Right lobe of liver (tissue), 6 donors: ENCODE measurements around the gene MYLK. TPM values are rescaled to one million over a fixed set of nuclear protein-coding genes. Genes with fewer than 3 reads are reported as not detected.

Source experiments
- ATAC-seq, 4 donors: fragments of 200-7000 bp; cut with Tn5 transposase; one replicate each; pipeline ENCODE4 v1.9.1; 2020; ENCODE audit warnings: mild to moderate bottlenecking in 4 of 4, moderate library complexity in 4 of 4
- DNase-seq, 3 donors: peaks; one replicate each; pipeline ENCODE4 v3.0.0-alpha.2; 2020
- H3K27ac ChIP-seq, 3 donors: fragments of 200-600 bp; one replicate each; pipeline ENCODE4 v1.8.0; 2022
- H3K27me3 ChIP-seq, 2 donors: fragments of 200-600 bp; one replicate each; pipeline ENCODE4 v1.8.0; 2022
- H3K36me3 ChIP-seq, 4 donors: fragments of 200-600 bp; sonication (generic) in 1 of 4; one replicate each; pipeline versions ENCODE4 v1.5.1 to v1.8.0; 2017 to 2022; ENCODE audit warnings: control low read depth in 1 of 4
- H3K4me1 ChIP-seq, 4 donors: fragments of 200-600 bp; sonication (generic) in 1 of 4; one replicate each; pipeline versions ENCODE4 v1.5.1 to v1.8.0; 2017 to 2022; ENCODE audit warnings: control low read depth in 1 of 4
- H3K4me3 ChIP-seq, 3 donors: fragments of 200-600 bp; one replicate each; pipeline ENCODE4 v1.8.0; 2022
- H3K9me3 ChIP-seq, 4 donors: fragments of 200-600 bp; sonication (generic) in 1 of 4; one replicate each; pipeline versions ENCODE4 v1.5.1 to v1.8.0; 2017 to 2022; ENCODE audit warnings: control low read depth in 1 of 4
- CTCF ChIP-seq, 4 donors: fragments of 200-600 bp in 3 of 4; fragments of 450-650 bp in 1 of 4; IDR thresholded peaks; one replicate each; pipeline versions ENCODE4 v1.5.1 to v1.8.0; 2016 to 2022; ENCODE audit warnings: antibody characterized with exemption in 4 of 4, mild to moderate bottlenecking in 2 of 4
- POLR2A ChIP-seq: fragments of 450-650 bp; IDR thresholded peaks from one replicate; pipeline ENCODE4 v1.6.1; 2017; ENCODE audit warnings: antibody characterized with exemption, mild to moderate bottlenecking
- WGBS: methylation state at CpG from one replicate; pipeline ENCODE4 v1.1.6; 2018; ENCODE audit warnings: low coverage, low lambda C conversion rate; ENCODE audit not compliant: insufficient coverage; ENCODE audit errors: missing lambda C conversion rate; 5-methylcytosine and 5-hydroxymethylcytosine counted together
- intact Hi-C, 2 donors: fragments of 100-400 bp; cut with DNase I; formaldehyde crosslinking; loops; one replicate each; pipeline versions ENCODE4 v1.11.2 to v1.14.1; 2022
- total RNA-seq, 6 experiments: library from RNA; depleted of rRNA in 2 of 6; stranded (reverse); fragments of >200 nt in 2 of 6; fragmentation: NEBNext Ultra II Directional in 3 of 6; extraction: Animal tissue kit (Norgen Biotek cat#: 25700) in 3 of 6; gene quantifications; one replicate each; pipeline versions ENCODE4 v1.1.0 to v1.2.4, GENCODE V29; 2016 to 2023
- donor health status: DM: no; HTN: yes; CAD: no.
- donor health status: DM: no; HTN: no; CAD: no.
- donor health status: DM: no; HTN: no; CAD: no.
- donor health status: DM: no; HTN: yes; CAD: no.
- donor health status: DM: no; HTN: yes; CAD: no.

MYLK gene
- total RNA-seq, 6 experiments from 2014 or later: 61.1 to 146 (median 97.8) TPM

DNA sequence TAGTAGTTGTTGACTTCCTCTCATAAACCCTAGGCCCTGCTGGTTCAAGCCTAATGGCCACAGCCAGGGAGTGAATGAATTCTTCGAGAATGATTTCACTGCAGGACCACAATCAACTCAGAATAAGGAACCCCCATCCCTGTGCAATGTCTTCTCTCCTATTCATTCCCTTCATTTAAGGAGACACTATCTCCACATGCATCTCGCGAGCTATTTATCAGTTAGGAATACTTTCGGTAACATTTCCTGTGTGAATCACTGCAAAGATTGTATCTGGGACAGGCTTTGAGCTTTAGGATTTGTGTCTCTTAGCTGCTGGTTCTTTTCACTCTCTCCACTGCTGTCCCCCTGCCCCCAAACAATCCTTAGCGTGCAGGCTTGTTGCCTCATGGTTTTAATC is 94.4 kb downstream of the MYLK start:
- ATAC-seq (no peak), DNase-seq (no peak)
- Histone ChIP-seq H3K9me3 (no peaks in the 10 kb centered on the region), H3K36me3 (peaks cover 0 to 39% (median 5%) of the 10 kb centered on the region in 4 donors), H3K27ac (no peak overlapping the region), H3K4me3 (no peak overlapping the region), H3K27me3 (no peaks in the 10 kb centered on the region), H3K4me1 (peaks cover 0 to 7% (median 0%) of the 10 kb centered on the region in 4 donors)
- intact Hi-C loops: no loop called here
- TF ChIP-seq POLR2A (no peak), CTCF (IDR thresholded peaks at IDR 0.05) (no peak)
- WGBS: 84% methylated on average over 2 of the region's 5 CpGs

DNA sequence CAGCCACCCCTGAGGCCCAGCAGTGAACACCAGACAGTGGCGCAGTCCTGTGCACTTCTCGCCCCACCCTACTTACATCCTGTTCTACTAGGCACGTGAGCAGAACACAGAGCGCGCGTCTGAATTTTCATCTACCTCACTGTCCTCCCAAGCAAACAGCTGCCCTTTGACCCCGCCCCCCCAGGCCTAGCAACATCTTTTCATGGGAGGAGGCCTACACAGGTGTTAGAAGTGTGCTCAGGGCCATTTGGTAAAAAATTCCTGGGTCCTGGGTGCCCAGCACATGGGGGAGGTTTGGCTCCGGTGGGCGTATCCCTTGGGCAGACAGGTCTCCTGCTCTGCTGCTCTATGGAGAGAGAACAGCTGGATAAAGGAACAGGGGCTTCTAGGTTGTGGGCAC is 95.0 kb downstream of the MYLK start:
- Histone ChIP-seq H3K4me1 (peaks cover 0 to 2% (median 0%) of the 10 kb centered on the region in 4 donors), H3K4me3 (no peak overlapping the region), H3K9me3 (no peaks in the 10 kb centered on the region), H3K27me3 (no peaks in the 10 kb centered on the region), H3K36me3 (peaks cover 0 to 39% (median 5%) of the 10 kb centered on the region in 4 donors), H3K27ac (no peak overlapping the region)
- 94% methylated on average over 6 of the region's 9 CpGs for WGBS
- TF ChIP-seq CTCF (IDR thresholded peaks at IDR 0.05) (no peak), POLR2A (no peak)
- no peak for ATAC-seq
- intact Hi-C loops: no loop called here
- DNase-seq: no peak

DNA sequence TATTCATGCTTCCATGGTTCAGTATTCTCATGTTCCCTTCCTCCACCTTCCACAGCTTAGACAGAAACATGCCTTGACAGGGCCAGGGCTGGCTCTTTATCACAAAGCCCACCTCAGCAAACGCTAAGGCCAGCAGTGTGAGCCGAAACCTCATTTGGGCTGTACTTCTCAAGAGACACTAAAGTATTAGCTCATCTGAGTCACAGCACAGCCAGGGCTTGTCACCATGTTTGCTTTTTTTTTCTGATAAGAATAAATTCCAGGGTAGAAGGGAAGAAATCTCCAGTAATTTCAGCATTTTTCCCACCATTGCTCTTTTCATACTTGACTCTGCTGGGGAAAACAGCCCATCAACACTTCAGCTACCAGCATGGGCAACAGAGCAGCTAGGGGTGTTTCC is 95.4 kb downstream of the MYLK start:
- intact Hi-C loops: no loop called here
- Histone ChIP-seq H3K4me3 (no peak overlapping the region), H3K9me3 (no peaks in the 10 kb centered on the region), H3K36me3 (peaks cover 0 to 39% (median 5%) of the 10 kb centered on the region in 4 donors), H3K27ac (no peak overlapping the region), H3K27me3 (no peaks in the 10 kb centered on the region), H3K4me1 (peaks cover 0 to 6% (median 2%) of the 10 kb centered on the region in 4 donors)
- no peak for TF ChIP-seq CTCF (IDR thresholded peaks at IDR 0.05)
- TF ChIP-seq POLR2A: no peak
- 80% methylated on average over 1 of the region's 2 CpGs for WGBS
- ATAC-seq (peak in 1 of 4 donors; percentile 40), DNase-seq (no peak)

DNA sequence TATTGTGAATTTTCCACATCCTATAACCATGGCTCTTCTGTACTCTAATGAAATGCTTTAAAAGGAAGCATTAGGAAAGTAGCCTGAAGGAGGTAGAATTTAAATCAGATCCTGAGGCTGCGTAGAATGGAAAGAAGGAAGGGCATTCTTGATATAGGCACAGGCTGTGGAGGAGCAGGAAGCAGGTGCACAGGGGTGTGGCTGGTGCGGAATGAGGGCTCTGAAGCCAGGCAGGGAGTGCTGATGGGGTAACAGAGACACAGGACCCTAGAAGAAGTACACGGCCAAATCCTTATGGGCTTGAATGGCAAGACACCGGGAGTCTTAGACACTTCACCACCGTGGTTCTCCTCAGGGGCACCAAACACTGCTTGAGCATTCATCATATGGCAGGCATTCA is 97.0 kb downstream of the MYLK start:
- Histone ChIP-seq H3K36me3 (peaks cover 0 to 32% (median 5%) of the 10 kb centered on the region in 4 donors), H3K27me3 (no peaks in the 10 kb centered on the region), H3K4me3 (no peak overlapping the region), H3K27ac (no peak overlapping the region), H3K4me1 (peaks cover 0 to 20% (median 10%) of the 10 kb centered on the region in 4 donors), H3K9me3 (no peaks in the 10 kb centered on the region)
- ATAC-seq: no peak
- DNase-seq: no peak
- intact Hi-C loops: no loop called here
- TF ChIP-seq POLR2A (no peak), CTCF (IDR thresholded peaks at IDR 0.05) (no peak)
- 86% methylated on average over 2 of the region's 5 CpGs for WGBS

- TF ChIP-seq POLR2A (no peak), CTCF (IDR thresholded peaks at IDR 0.05) (no peak)
- ATAC-seq (no peak), DNase-seq (no peak)
- Histone ChIP-seq H3K27me3 (no peaks in the 10 kb centered on the region), H3K36me3 (peaks cover 0 to 18% (median 4%) of the 10 kb centered on the region in 4 donors), H3K4me3 (no peak overlapping the region), H3K4me1 (peaks cover 0 to 20% (median 10%) of the 10 kb centered on the region in 4 donors), H3K27ac (no peak overlapping the region), H3K9me3 (no peaks in the 10 kb centered on the region)
- WGBS: 100% methylated on average over 1 of the region's 3 CpGs
- intact Hi-C loops: no loop called here
Measured at GRCh38 chr3:123785602-123786001, 98.5 kb downstream of the MYLK start.
